ENCODE measurements around the gene SRCAP.
"Not testable (repeated sequence)": the region's sequence is repeated elsewhere in the genome, so short reads cannot be mapped to it uniquely, and the experiment has no call there.

SRCAP gene

GRCh38 chr16:30664616-30665109 lies 34.3 kb upstream of the SRCAP start:
- DNase-seq (ENCODE audit: low spot score) = no peak

GRCh38 chr16:30665155-30665829 lies 33.7 kb upstream of the SRCAP start:
- DNase-seq (ENCODE audit: low spot score) = no peak

- no peak for DNase-seq (ENCODE audit: low spot score)
Measured at GRCh38 chr16:30665830-30666190, 33.2 kb upstream of the SRCAP start.

- DNase-seq (ENCODE audit: low spot score) = no peak
Measured at GRCh38 chr16:30666681-30667080, 32.3 kb upstream of the SRCAP start.

GRCh38 chr16:30667361-30667905 lies 31.5 kb upstream of the SRCAP start:
- no peak for DNase-seq (ENCODE audit: low spot score)

GRCh38 chr16:30668393-30668792 lies 30.6 kb upstream of the SRCAP start:
- no peak for DNase-seq (ENCODE audit: low spot score)

- DNase-seq (ENCODE audit: low spot score) = no peak
Measured at GRCh38 chr16:30669026-30669902, 29.7 kb upstream of the SRCAP start.

- no peak for DNase-seq (ENCODE audit: low spot score)
Measured at GRCh38 chr16:30669903-30670824, 28.8 kb upstream of the SRCAP start.

GRCh38 chr16:30675143-30675542 lies 23.8 kb upstream of the SRCAP start:
- DNase-seq (ENCODE audit: low spot score) = no peak

GRCh38 chr16:30677931-30678585 lies 20.9 kb upstream of the SRCAP start:
- DNase-seq (ENCODE audit: low spot score) = no peak

GRCh38 chr16:30678586-30678970 lies 20.4 kb upstream of the SRCAP start:
- no peak for DNase-seq (ENCODE audit: low spot score)

GRCh38 chr16:30680326-30680725 lies 18.6 kb upstream of the SRCAP start:
- no peak for DNase-seq (ENCODE audit: low spot score)

- no peak for DNase-seq (ENCODE audit: low spot score)
Measured at GRCh38 chr16:30688701-30689100, 10.3 kb upstream of the SRCAP start.

GRCh38 chr16:30691907-30692306 lies 7.1 kb upstream of the SRCAP start:
- DNase-seq (ENCODE audit: low spot score) = no peak

- no peak for DNase-seq (ENCODE audit: low spot score)
Measured at GRCh38 chr16:30692396-30693064, 6.4 kb upstream of the SRCAP start.

GRCh38 chr16:30694926-30695693 lies 3.9 kb upstream of the SRCAP start:
- no peak for DNase-seq (ENCODE audit: low spot score)

GRCh38 chr16:30696646-30697045 lies 2.3 kb upstream of the SRCAP start:
- not testable (repeated sequence) for DNase-seq (ENCODE audit: low spot score)

GRCh38 chr16:30697264-30698138 lies 1.5 kb upstream of the SRCAP start:
- no peak for DNase-seq (ENCODE audit: low spot score)

Data from CD4-positive, alpha-beta T cell treated with Interleukin-2 at 100 ng/mL for 4 hours (primary cell).